ENCODE measurements around the gene KRTCAP2. TPM values are rescaled to one million over a fixed set of nuclear protein-coding genes. Genes with fewer than 3 reads are reported as not detected.
A peak's percentile ranks its signal among the peaks of the same experiment; 100 is the strongest.
"Not testable (repeated sequence)": the region's sequence is repeated elsewhere in the genome, so short reads cannot be mapped to it uniquely, and the experiment has no call there.

The KRTCAP2 gene
- total RNA-seq, 2 experiments from 2014 or later = 170 to 190 TPM

- Mint-ChIP-seq H3K27me3 (ENCODE audit: low read depth) (no peaks in the 10 kb centered on the region), H3K36me3 (ENCODE audit: low read depth) (peaks cover 13% of the 10 kb centered on the region), H3K27ac (no peak overlapping the region), H3K9me3 (ENCODE audit: insufficient read depth) (no peaks in the 10 kb centered on the region), H3K4me1 (ENCODE audit: low read depth) (peaks cover 13% of the 10 kb centered on the region), H3K4me3 (no peak overlapping the region)
- no peak for ATAC-seq
- DNase-seq = no peak
- ChIA-PET CTCF (interaction anchor here (0.7 to 9.9 kb wide), 11 partner anchors 9 to 80 kb away, joined by 3 to 166 read pairs (median 5); partner anchors contain the start of gene SLC50A1), POLR2A (no interaction called here)
These were observed 7.0 kb downstream of the KRTCAP2 start for GRCh38 chr1:155166051-155166470.

- ChIA-PET CTCF (interaction anchor here (1.0 to 7.0 kb wide), 4 partner anchors 8 to 79 kb away, joined by 4 to 166 read pairs (median 22); partner anchors contain the start of genes KRTCAP2 and SLC50A1), POLR2A (interaction anchor here (0.6 kb wide), 1 partner anchor 30 kb away, joined by 3 read pairs; no protein-coding TSS in a partner anchor)
- H3K9me3 Mint-ChIP-seq (ENCODE audit: insufficient read depth); DNase-seq; H3K27ac Mint-ChIP-seq; ATAC-seq; H3K27me3 Mint-ChIP-seq (ENCODE audit: low read depth); H3K4me3 Mint-ChIP-seq; H3K36me3 Mint-ChIP-seq (ENCODE audit: low read depth): not testable (repeated sequence)
- H3K4me1 Mint-ChIP-seq (ENCODE audit: low read depth) = peaks cover 13% of the 10 kb centered on the region
These were observed 8.5 kb downstream of the KRTCAP2 start for GRCh38 chr1:155164625-155165024.

GRCh38 chr1:155163785-155164184, 9.3 kb downstream of the KRTCAP2 start:
- H3K27me3 Mint-ChIP-seq (ENCODE audit: low read depth); POLR2A ChIA-PET; H3K27ac Mint-ChIP-seq; ATAC-seq; H3K9me3 Mint-ChIP-seq (ENCODE audit: insufficient read depth); H3K4me3 Mint-ChIP-seq; DNase-seq; H3K36me3 Mint-ChIP-seq (ENCODE audit: low read depth): not testable (repeated sequence)
- peaks cover 13% of the 10 kb centered on the region for H3K4me1 Mint-ChIP-seq (ENCODE audit: low read depth)
- CTCF ChIA-PET = interaction anchor here (1.1 to 7.0 kb wide), 4 partner anchors 9 to 78 kb away, joined by 4 to 166 read pairs (median 9); partner anchors contain the start of gene KRTCAP2

- ATAC-seq; H3K4me3 Mint-ChIP-seq; H3K9me3 Mint-ChIP-seq (ENCODE audit: insufficient read depth); H3K27ac Mint-ChIP-seq; H3K27me3 Mint-ChIP-seq (ENCODE audit: low read depth); H3K4me1 Mint-ChIP-seq (ENCODE audit: low read depth); H3K36me3 Mint-ChIP-seq (ENCODE audit: low read depth); DNase-seq: not testable (repeated sequence)
- POLR2A ChIA-PET = interaction anchor here (0.8 kb wide), 1 partner anchor 10 kb away, joined by 3 read pairs; the partner anchor contains the start of gene KRTCAP2
- CTCF ChIA-PET = interaction anchor here (1.1 to 1.9 kb wide), 3 partner anchors 10 to 77 kb away, joined by 5 to 12 read pairs (median 6); partner anchors contain the start of gene KRTCAP2
These were observed 10.5 kb downstream of the KRTCAP2 start for GRCh38 chr1:155162631-155163030.

- Mint-ChIP-seq H3K27me3 (ENCODE audit: low read depth) (peaks cover 10% of the 10 kb centered on the region), H3K27ac (no peak overlapping the region), H3K36me3 (ENCODE audit: low read depth) (no peaks in the 10 kb centered on the region), H3K4me1 (ENCODE audit: low read depth) (no peaks in the 10 kb centered on the region), H3K9me3 (ENCODE audit: insufficient read depth) (no peaks in the 10 kb centered on the region), H3K4me3 (no peak overlapping the region)
- DNase-seq (no peak), ATAC-seq (no peak)
- POLR2A ChIA-PET = no interaction called here
- CTCF ChIA-PET = interaction anchor here (1.4 kb wide), 1 partner anchor 69 kb away, joined by 3 read pairs; no protein-coding TSS in a partner anchor
These were observed 13.0 kb downstream of the KRTCAP2 start for GRCh38 chr1:155160128-155160527.

GRCh38 chr1:155158991-155159390, 14.1 kb downstream of the KRTCAP2 start:
- ChIA-PET CTCF (interaction anchor here (1.4 kb wide), 1 partner anchor 68 kb away, joined by 3 read pairs; no protein-coding TSS in a partner anchor), POLR2A (no interaction called here)
- Mint-ChIP-seq H3K27ac (no peak overlapping the region), H3K4me3 (no peak overlapping the region), H3K4me1 (ENCODE audit: low read depth) (no peaks in the 10 kb centered on the region), H3K9me3 (ENCODE audit: insufficient read depth) (no peaks in the 10 kb centered on the region), H3K27me3 (ENCODE audit: low read depth) (peaks cover 14% of the 10 kb centered on the region), H3K36me3 (ENCODE audit: low read depth) (no peaks in the 10 kb centered on the region)
- no peak for ATAC-seq
- DNase-seq = no peak

GRCh38 chr1:155155996-155156643, 17.0 kb downstream of the KRTCAP2 start:
- H3K4me3 Mint-ChIP-seq; H3K27ac Mint-ChIP-seq; POLR2A ChIA-PET; DNase-seq; H3K9me3 Mint-ChIP-seq (ENCODE audit: insufficient read depth); H3K4me1 Mint-ChIP-seq (ENCODE audit: low read depth); H3K36me3 Mint-ChIP-seq (ENCODE audit: low read depth); ATAC-seq: not testable (repeated sequence)
- CTCF ChIA-PET = interaction anchor here (1.3 to 1.5 kb wide), 4 partner anchors 10 to 65 kb away, joined by 3 to 4 read pairs (median 4); no protein-coding TSS in a partner anchor
- H3K27me3 Mint-ChIP-seq (ENCODE audit: low read depth) = peaks cover 20% of the 10 kb centered on the region

- Mint-ChIP-seq H3K4me1 (ENCODE audit: low read depth) (peaks cover 2% of the 10 kb centered on the region), H3K36me3 (ENCODE audit: low read depth) (no peaks in the 10 kb centered on the region), H3K4me3 (no peak overlapping the region), H3K27ac (no peak overlapping the region), H3K9me3 (ENCODE audit: insufficient read depth) (no peaks in the 10 kb centered on the region), H3K27me3 (ENCODE audit: low read depth) (peaks cover 23% of the 10 kb centered on the region)
- ATAC-seq (no peak), DNase-seq (no peak)
- POLR2A ChIA-PET = no interaction called here
- CTCF ChIA-PET = interaction anchor here (0.8 to 2.7 kb wide), 5 partner anchors 9 to 56 kb away, joined by 3 to 18 read pairs (median 5); partner anchors contain the start of genes KRTCAP2 and TRIM46
These were observed 27.6 kb downstream of the KRTCAP2 start for GRCh38 chr1:155145491-155145890.

- ChIA-PET CTCF (interaction anchor here (2.0 kb wide), 1 partner anchor 31 kb away, joined by 10 read pairs; the partner anchor contains the start of gene KRTCAP2), POLR2A (no interaction called here)
- Mint-ChIP-seq H3K36me3 (ENCODE audit: low read depth) (peaks cover 24% of the 10 kb centered on the region), H3K4me1 (ENCODE audit: low read depth) (peaks cover 32% of the 10 kb centered on the region), H3K9me3 (ENCODE audit: insufficient read depth) (no peaks in the 10 kb centered on the region), H3K27me3 (ENCODE audit: low read depth) (peaks cover 8% of the 10 kb centered on the region), H3K27ac (no peak overlapping the region), H3K4me3 (no peak overlapping the region)
- DNase-seq (no peak), ATAC-seq (no peak)
These were observed 31.4 kb downstream of the KRTCAP2 start for GRCh38 chr1:155141749-155142148.

GRCh38 chr1:155140630-155140953, 32.5 kb downstream of the KRTCAP2 start:
- ChIA-PET CTCF (interaction anchor here (0.6 to 1.1 kb wide), 5 partner anchors 27 to 56 kb away, joined by 3 to 6 read pairs (median 3); partner anchors contain the start of gene KRTCAP2), POLR2A (no interaction called here)
- DNase-seq (no peak), ATAC-seq (no peak)
- Mint-ChIP-seq H3K27ac (peak overlapping the region; percentile 93), H3K4me3 (peak overlapping the region; percentile 98), H3K9me3 (ENCODE audit: insufficient read depth) (no peaks in the 10 kb centered on the region), H3K27me3 (ENCODE audit: low read depth) (peaks cover 4% of the 10 kb centered on the region), H3K4me1 (ENCODE audit: low read depth) (peaks cover 37% of the 10 kb centered on the region), H3K36me3 (ENCODE audit: low read depth) (peaks cover 24% of the 10 kb centered on the region)

GRCh38 chr1:155139895-155140629, 33.0 kb downstream of the KRTCAP2 start, which contains the start of gene DPM3:
Gene DPM3 (minus strand): TSS chr1:155140531. CDS start chr1:155140240, 291 bp downstream.
- peak; percentile 93 for DNase-seq
- Mint-ChIP-seq H3K4me1 (ENCODE audit: low read depth) (peaks cover 41% of the 10 kb centered on the region), H3K36me3 (ENCODE audit: low read depth) (peaks cover 24% of the 10 kb centered on the region), H3K27ac (peak within 1 kb of the TSS; percentile 93), H3K27me3 (ENCODE audit: low read depth) (peaks cover 2% of the 10 kb centered on the region), H3K9me3 (ENCODE audit: insufficient read depth) (no peaks in the 10 kb centered on the region), H3K4me3 (peak within 1 kb of the TSS; percentile 98)
- ChIA-PET CTCF (interaction anchor here (0.6 to 1.1 kb wide), 5 partner anchors 27 to 55 kb away, joined by 3 to 6 read pairs (median 3); partner anchors contain the start of gene KRTCAP2), POLR2A (no interaction called here)
- ATAC-seq = peak; percentile 77

Data from activated CD8-positive, alpha-beta T cell treated with anti-CD3 and anti-CD28 coated beads, Interleukin-2, amount 10 ng/mL, durations not matched to agents 7 days and 5 days (primary cell).